AG04450 (cell line): ENCODE data around the gene NCSTN. TPM values are rescaled to one million over a fixed set of nuclear protein-coding genes. Genes with fewer than 3 reads are reported as not detected.
"Not testable (repeated sequence)": the region's sequence is repeated elsewhere in the genome, so short reads cannot be mapped to it uniquely, and the experiment has no call there.

ENCODE experiments used
- CTCF ChIA-PET: fragments of 300-600, 350-600 bp; formaldehyde crosslinking; extraction: SDS; loops from one replicate; lab custom pipeline; 2022; ENCODE audit warnings: antibody characterized with exemption, inconsistent platforms; lab: Charles Lee
- POLR2A ChIA-PET: fragments of 350-600 bp; formaldehyde crosslinking; extraction: SDS; loops from one replicate; lab custom pipeline; 2021; ENCODE audit warnings: antibody characterized with exemption, inconsistent platforms; lab: Yijun Ruan, JAX
- DNase-seq: peaks from one replicate; pipeline ENCODE4 v3.0.0-alpha.2; 2011; ENCODE audit warnings: low read depth, low spot score
- H3K27ac ChIP-seq: one replicate; pipeline ENCODE4 v1.5.1; 2012; ENCODE audit warnings: low read depth, low read length, control low read depth
- H3K27me3 ChIP-seq: one replicate; pipeline ENCODE4 v1.6.0; 2012; ENCODE audit warnings: low read length; ENCODE audit not compliant: control insufficient read depth, insufficient read depth
- H3K4me3 ChIP-seq: 2 replicates; pipeline ENCODE4 v1.5.1; 2011; ENCODE audit warnings: mild to moderate bottlenecking, low read depth, low read length, control low read depth
- H3K9me3 ChIP-seq: 2 replicates; pipeline ENCODE4 v1.5.1; 2012; ENCODE audit warnings: low read length; ENCODE audit not compliant: control insufficient read depth, insufficient read depth
- CTCF ChIP-seq: IDR thresholded peaks from 2 replicates; pipeline ENCODE4 v1.5.1; 2011; ENCODE audit warnings: low read depth, low read length, control low read depth, inconsistent platforms
- polyA plus RNA-seq: library from polyadenylated mRNA; depleted of rRNA; stranded (reverse); fragments of >200 nt; gene quantifications from 2 replicates; pipeline ENCODE4 v1.2.3, GENCODE V29; 2011

The NCSTN gene
- polyA plus RNA-seq, 1 experiment = 189 TPM

GRCh38 chr1:160374306-160375110 lies 31.3 kb downstream of the NCSTN start:
- H3K9me3 ChIP-seq = no peaks in the 10 kb centered on the region
- CTCF ChIA-PET = interaction anchor here (0.6 to 5.8 kb wide), 6 partner anchors 20 to 324 kb away, joined by 3 to 74 read pairs (median 24); no protein-coding TSS in a partner anchor
- H3K27me3 ChIP-seq = peaks cover 2% of the 10 kb centered on the region
- POLR2A ChIA-PET = no interaction called here
- no peak overlapping the region for H3K4me3 ChIP-seq
- H3K27ac ChIP-seq = no peak overlapping the region
- TF ChIP-seq CTCF = no peak
- no peak for DNase-seq

GRCh38 chr1:160375788-160376524 lies 32.8 kb downstream of the NCSTN start:
- Histone ChIP-seq H3K9me3 (no peaks in the 10 kb centered on the region), H3K4me3 (no peak overlapping the region), H3K27ac (no peak overlapping the region), H3K27me3 (peaks cover 2% of the 10 kb centered on the region)
- no peak for DNase-seq
- ChIA-PET CTCF (interaction anchor here (0.5 to 5.8 kb wide), 32 partner anchors 8 to 1244 kb away, joined by 3 to 74 read pairs (median 4); partner anchors contain the start of genes IGSF8, KCNJ9 and NHLH1), POLR2A (no interaction called here)
- no peak for TF ChIP-seq CTCF

- no peak overlapping the region for H3K4me3 ChIP-seq
- ChIA-PET POLR2A (interaction anchor here (0.5 kb wide), 1 partner anchor 114 kb away, joined by 4 read pairs; the partner anchor contains the start of gene DCAF8), CTCF (interaction anchor here (0.6 to 5.8 kb wide), 38 partner anchors 8 to 1245 kb away, joined by 3 to 74 read pairs (median 3); partner anchors contain the start of genes FCRL6, IGSF8, KCNJ9 and NHLH1)
- peak; percentile 99 for TF ChIP-seq CTCF
- H3K27ac ChIP-seq = no peak overlapping the region
- no peaks in the 10 kb centered on the region for H3K9me3 ChIP-seq
- peaks cover 2% of the 10 kb centered on the region for H3K27me3 ChIP-seq
- peak; percentile 37 for DNase-seq
Measured at GRCh38 chr1:160376525-160377131, 33.4 kb downstream of the NCSTN start.

- POLR2A ChIA-PET = no interaction called here
Measured at GRCh38 chr1:160377585-160378206, 34.5 kb downstream of the NCSTN start.

GRCh38 chr1:160384812-160385211 lies 41.6 kb downstream of the NCSTN start:
- CTCF ChIA-PET, H3K27me3 ChIP-seq, H3K9me3 ChIP-seq, H3K4me3 ChIP-seq, DNase-seq, H3K27ac ChIP-seq, POLR2A ChIA-PET: not testable (repeated sequence)

More at GRCh38 chr1:160377585-160378206, 34.5 kb downstream of the NCSTN start:
- H3K9me3 ChIP-seq = no peaks in the 10 kb centered on the region
- H3K4me3 ChIP-seq = no peak overlapping the region
- peaks cover 2% of the 10 kb centered on the region for H3K27me3 ChIP-seq
- DNase-seq = no peak
- TF ChIP-seq CTCF = no peak
- CTCF ChIA-PET = interaction anchor here (0.6 to 5.8 kb wide), 20 partner anchors 9 to 579 kb away, joined by 3 to 74 read pairs (median 6); partner anchors contain the start of genes IGSF8 and NHLH1
- H3K27ac ChIP-seq = no peak overlapping the region

GRCh38 chr1:160388406-160388805 lies 45.2 kb downstream of the NCSTN start:
- H3K4me3 ChIP-seq, DNase-seq, H3K9me3 ChIP-seq, H3K27ac ChIP-seq, CTCF ChIA-PET, H3K27me3 ChIP-seq, POLR2A ChIA-PET: not testable (repeated sequence)
